Bronchial epithelial cell (primary cell): ENCODE results near the gene RHBDF2. TPM values are rescaled to one million over a fixed set of nuclear protein-coding genes. Genes with fewer than 3 reads are reported as not detected.

Source experiments
- DNase-seq: peaks from one replicate; pipeline ENCODE4 v3.0.0-alpha.2; 2010; ENCODE audit warnings: low read depth
- FAIRE-seq: peaks from 2 replicates; lab custom pipeline; 2011; peaks lifted over from hg19 to GRCh38; lab: Jason Lieb, UNC
- H3K27me3 ChIP-seq: 2 replicates; pipeline ENCODE4 v1.5.1; 2011; ENCODE audit warnings: low read length; ENCODE audit not compliant: control insufficient read depth, insufficient read depth
- H3K36me3 ChIP-seq: 2 replicates; pipeline ENCODE4 v1.5.1; 2011; ENCODE audit warnings: low read length; ENCODE audit not compliant: control insufficient read depth, insufficient read depth
- H3K4me3 ChIP-seq: 2 replicates; pipeline ENCODE4 v1.5.1; 2011; ENCODE audit warnings: mild to moderate bottlenecking, low read depth, low read length, control low read depth
- CTCF ChIP-seq: IDR thresholded peaks from 2 replicates; pipeline ENCODE4 v1.5.1; 2011; ENCODE audit warnings: mild to moderate bottlenecking, moderate library complexity, low read length, control low read depth, inconsistent platforms; ENCODE audit not compliant: insufficient read depth, severe bottlenecking
- total RNA-seq: library from RNA; depleted of rRNA; stranded (reverse); fragments of >200 nt; gene quantifications from 2 replicates; pipeline ENCODE4 v1.2.1, GENCODE V29; 2014

RHBDF2 gene
- total RNA-seq = 9.9 and 10.8 TPM in 2 replicates

GRCh38 chr17:76501018-76501826 lies at the start of gene RHBDF2:
RHBDF2 (minus strand) TSS chr17:76501423; CDS start chr17:76481524, 19,899 bp downstream.
- DNase-seq (peak; percentile 84), FAIRE-seq (no peak)
- H3K36me3 ChIP-seq = peaks cover 3% of the 10 kb centered on the region
- no peak for TF ChIP-seq CTCF
- peak within 1 kb of the TSS; percentile 90 for H3K4me3 ChIP-seq
- H3K27me3 ChIP-seq = no peaks in the 10 kb centered on the region

GRCh38 chr17:76549539-76549938 lies 48.3 kb upstream of the RHBDF2 start:
- Histone ChIP-seq H3K4me3 (peak overlapping the region; percentile 28), H3K36me3 (peaks cover 3% of the 10 kb centered on the region), H3K27me3 (no peaks in the 10 kb centered on the region)
- no peak for FAIRE-seq
- DNase-seq = no peak
- TF ChIP-seq CTCF = no peak

GRCh38 chr17:76549215-76549518 lies 47.9 kb upstream of the RHBDF2 start:
- no peak for TF ChIP-seq CTCF
- peak overlapping the region; percentile 28 for H3K4me3 ChIP-seq
- peaks cover 3% of the 10 kb centered on the region for H3K36me3 ChIP-seq
- H3K27me3 ChIP-seq = no peaks in the 10 kb centered on the region
- no peak for DNase-seq
- no peak for FAIRE-seq

- no peak for TF ChIP-seq CTCF
- H3K36me3 ChIP-seq = peaks cover 3% of the 10 kb centered on the region
- FAIRE-seq = no peak
- H3K27me3 ChIP-seq = no peaks in the 10 kb centered on the region
- peak overlapping the region; percentile 28 for H3K4me3 ChIP-seq
- no peak for DNase-seq
Observed at GRCh38 chr17:76548378-76549214, 47.4 kb upstream of the RHBDF2 start.

- no peak for TF ChIP-seq CTCF
- H3K27me3 ChIP-seq = no peaks in the 10 kb centered on the region
- peaks cover 1% of the 10 kb centered on the region for H3K36me3 ChIP-seq
- peak overlapping the region; percentile 28 for H3K4me3 ChIP-seq
- FAIRE-seq (no peak), DNase-seq (no peak)
Observed at GRCh38 chr17:76547642-76548202, 46.5 kb upstream of the RHBDF2 start.
